Activated CD8-positive, alpha-beta T cell treated with anti-CD3 and anti-CD28 coated beads for 36 hours (primary cell): ENCODE results near the gene PLCH1. TPM values are rescaled to one million over a fixed set of nuclear protein-coding genes. Genes with fewer than 3 reads are reported as not detected.

Source experiments
- ATAC-seq: fragments of 200-7000 bp; cut with Tn5 transposase; one replicate; pipeline ENCODE4 v1.10.0; 2021; ENCODE audit warnings: mild to moderate bottlenecking, moderate library complexity
- CTCF ChIA-PET: fragments of 350-600 bp; sonication (Branson Sonifier 250); formaldehyde crosslinking; loops from one replicate; lab custom pipeline; 2021; ENCODE audit warnings: antibody characterized with exemption; lab: Charles Lee
- POLR2A ChIA-PET: fragments of 350-600 bp; sonication (Branson Sonifier 250); formaldehyde crosslinking; loops from one replicate; lab custom pipeline; 2021; ENCODE audit warnings: antibody characterized with exemption; lab: Charles Lee
- DNase-seq: peaks from one replicate; pipeline ENCODE4 v3.0.0-alpha.2; 2020
- H3K27ac Mint-ChIP-seq: one replicate; pipeline ENCODE4 v1.8.0; 2021; ENCODE audit warnings: mild to moderate bottlenecking, mixed read lengths
- H3K27me3 Mint-ChIP-seq: one replicate; pipeline ENCODE4 v1.8.0; 2021; ENCODE audit warnings: mixed read lengths
- H3K36me3 Mint-ChIP-seq: one replicate; pipeline ENCODE4 v1.8.0; 2021; ENCODE audit warnings: low read depth, mixed read lengths
- H3K4me1 Mint-ChIP-seq: one replicate; pipeline ENCODE4 v1.8.0; 2021; ENCODE audit warnings: low read depth, mixed read lengths
- H3K4me3 Mint-ChIP-seq: one replicate; pipeline ENCODE4 v1.8.0; 2021; ENCODE audit warnings: mild to moderate bottlenecking, moderate library complexity, mixed read lengths
- H3K9me3 Mint-ChIP-seq: one replicate; pipeline ENCODE4 v1.8.0; 2021; ENCODE audit warnings: mixed read lengths
- intact Hi-C: fragments of 100-400 bp; cut with micrococcal nuclease; formaldehyde crosslinking; loops from one replicate; pipeline ENCODE4 v1.10.0; 2022
- total RNA-seq, 2 experiments: library from RNA; stranded (reverse); gene quantifications; one replicate each; pipeline ENCODE4 v1.2.3, GENCODE V29; 2021
- TF ChIP-seq, protein P1 (sequence below): fragments of 200-600 bp; IDR thresholded peaks from one replicate; pipeline ENCODE4 v1.8.0; 2022; ENCODE audit warnings: antibody characterized with exemption, mild to moderate bottlenecking

Gene PLCH1
- total RNA-seq, 2 experiments from 2014 or later: 0.20 to 0.32 TPM

DNA sequence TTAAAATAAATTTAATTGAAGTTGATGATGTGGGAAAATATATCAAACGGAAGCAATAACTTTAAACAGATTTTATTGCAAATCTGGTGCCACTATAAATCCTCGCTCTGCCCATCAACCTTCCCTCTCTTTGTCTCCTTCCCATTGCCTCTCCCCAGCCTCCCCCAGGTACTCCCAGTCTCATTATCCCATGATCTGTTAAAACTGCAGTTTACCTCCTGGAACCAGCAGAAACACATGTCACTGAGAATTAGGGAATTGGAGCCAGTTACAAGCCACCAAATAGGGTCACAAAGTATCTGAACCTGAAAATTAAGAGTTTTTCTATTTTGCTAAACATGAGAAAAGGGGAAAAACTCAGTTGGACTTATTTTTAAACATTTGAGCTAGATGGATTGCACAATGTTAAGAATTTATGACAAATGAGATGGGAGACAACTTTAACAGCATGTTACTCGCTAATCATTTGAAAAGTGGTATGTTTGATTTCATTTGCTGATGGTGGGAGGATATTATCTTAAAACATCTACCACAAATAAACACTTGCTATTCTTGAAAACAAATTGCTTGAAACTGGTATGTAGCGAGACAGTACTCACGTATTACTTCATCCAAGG is 2.4 kb downstream of the PLCH1 start:
- Mint-ChIP-seq H3K27ac (no peak overlapping the region), H3K4me3 (no peak overlapping the region), H3K36me3 (no peaks in the 10 kb centered on the region), H3K9me3 (no peaks in the 10 kb centered on the region), H3K27me3 (peaks cover 48% of the 10 kb centered on the region), H3K4me1 (peaks cover 10% of the 10 kb centered on the region)
- TF ChIP-seq, protein P1, sequence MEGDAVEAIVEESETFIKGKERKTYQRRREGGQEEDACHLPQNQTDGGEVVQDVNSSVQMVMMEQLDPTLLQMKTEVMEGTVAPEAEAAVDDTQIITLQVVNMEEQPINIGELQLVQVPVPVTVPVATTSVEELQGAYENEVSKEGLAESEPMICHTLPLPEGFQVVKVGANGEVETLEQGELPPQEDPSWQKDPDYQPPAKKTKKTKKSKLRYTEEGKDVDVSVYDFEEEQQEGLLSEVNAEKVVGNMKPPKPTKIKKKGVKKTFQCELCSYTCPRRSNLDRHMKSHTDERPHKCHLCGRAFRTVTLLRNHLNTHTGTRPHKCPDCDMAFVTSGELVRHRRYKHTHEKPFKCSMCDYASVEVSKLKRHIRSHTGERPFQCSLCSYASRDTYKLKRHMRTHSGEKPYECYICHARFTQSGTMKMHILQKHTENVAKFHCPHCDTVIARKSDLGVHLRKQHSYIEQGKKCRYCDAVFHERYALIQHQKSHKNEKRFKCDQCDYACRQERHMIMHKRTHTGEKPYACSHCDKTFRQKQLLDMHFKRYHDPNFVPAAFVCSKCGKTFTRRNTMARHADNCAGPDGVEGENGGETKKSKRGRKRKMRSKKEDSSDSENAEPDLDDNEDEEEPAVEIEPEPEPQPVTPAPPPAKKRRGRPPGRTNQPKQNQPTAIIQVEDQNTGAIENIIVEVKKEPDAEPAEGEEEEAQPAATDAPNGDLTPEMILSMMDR: no peak
- CTCF ChIA-PET: interaction anchor here (1.0 to 1.2 kb wide), 2 partner anchors 10 to 13 kb away, joined by 3 to 4 read pairs; no protein-coding TSS in a partner anchor
- DNase-seq (no peak), ATAC-seq (no peak)
- POLR2A ChIA-PET: no interaction called here
- intact Hi-C loops: no loop called here

DNA sequence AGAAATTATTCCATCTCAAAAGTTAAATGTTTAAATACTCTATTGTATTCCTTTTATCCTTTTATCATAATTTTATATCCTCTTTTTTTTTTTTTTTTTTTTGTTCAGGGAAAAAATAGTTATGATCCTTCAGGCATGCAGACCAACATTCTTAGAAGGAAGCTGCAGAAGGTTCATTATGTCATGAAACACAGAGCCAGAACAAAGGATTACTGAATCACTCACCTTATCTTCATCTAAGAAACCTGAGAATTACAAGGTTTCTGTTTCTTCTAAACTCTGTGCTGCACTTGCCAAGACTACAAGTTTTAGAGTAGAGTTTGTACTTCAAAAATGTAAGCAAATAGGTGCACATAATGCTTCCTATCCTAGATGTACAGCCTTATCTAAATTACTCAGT is 3.3 kb downstream of the PLCH1 start:
- peaks cover 10% of the 10 kb centered on the region for H3K4me1 Mint-ChIP-seq
- no peaks in the 10 kb centered on the region for H3K9me3 Mint-ChIP-seq
- DNase-seq: no peak
- ChIA-PET CTCF (interaction anchor here (1.4 to 1.9 kb wide), 2 partner anchors 40 to 65 kb away, joined by 4 read pairs; partner anchors contain the start of gene C3orf33), POLR2A (no interaction called here)
- no peak for ATAC-seq
- intact Hi-C loops: no loop called here
- H3K27ac Mint-ChIP-seq: no peak overlapping the region
- no peaks in the 10 kb centered on the region for H3K36me3 Mint-ChIP-seq
- peaks cover 45% of the 10 kb centered on the region for H3K27me3 Mint-ChIP-seq
- no peak overlapping the region for H3K4me3 Mint-ChIP-seq
- TF ChIP-seq, protein P1: no peak

DNA sequence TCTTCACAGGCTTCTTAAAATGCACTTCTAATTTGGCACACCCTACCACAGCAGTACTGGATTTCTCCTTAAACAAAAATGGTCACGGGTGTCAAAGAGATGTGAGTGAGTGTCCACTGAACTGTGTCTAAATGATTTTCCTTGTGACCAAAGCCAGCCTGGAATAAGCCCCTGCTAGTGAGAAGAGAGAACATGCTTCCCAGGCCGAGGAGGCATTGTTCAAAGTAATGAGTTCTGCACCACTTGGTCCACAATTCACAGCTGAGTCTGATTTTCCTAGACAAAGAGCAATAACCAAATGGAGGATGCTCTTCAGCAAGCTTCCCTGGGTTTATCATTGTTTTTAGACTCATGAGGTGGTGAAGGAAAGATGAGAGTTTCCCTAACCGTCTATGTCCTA is 3.8 kb downstream of the PLCH1 start:
- Mint-ChIP-seq H3K4me3 (no peak overlapping the region), H3K27ac (no peak overlapping the region), H3K4me1 (peaks cover 10% of the 10 kb centered on the region), H3K9me3 (no peaks in the 10 kb centered on the region), H3K36me3 (no peaks in the 10 kb centered on the region), H3K27me3 (peaks cover 41% of the 10 kb centered on the region)
- ChIA-PET CTCF (interaction anchor here (1.4 to 1.9 kb wide), 2 partner anchors 39 to 65 kb away, joined by 4 read pairs; partner anchors contain the start of gene C3orf33), POLR2A (no interaction called here)
- intact Hi-C loops: no loop called here
- ATAC-seq: no peak
- no peak for DNase-seq
- TF ChIP-seq, protein P1: no peak

DNA sequence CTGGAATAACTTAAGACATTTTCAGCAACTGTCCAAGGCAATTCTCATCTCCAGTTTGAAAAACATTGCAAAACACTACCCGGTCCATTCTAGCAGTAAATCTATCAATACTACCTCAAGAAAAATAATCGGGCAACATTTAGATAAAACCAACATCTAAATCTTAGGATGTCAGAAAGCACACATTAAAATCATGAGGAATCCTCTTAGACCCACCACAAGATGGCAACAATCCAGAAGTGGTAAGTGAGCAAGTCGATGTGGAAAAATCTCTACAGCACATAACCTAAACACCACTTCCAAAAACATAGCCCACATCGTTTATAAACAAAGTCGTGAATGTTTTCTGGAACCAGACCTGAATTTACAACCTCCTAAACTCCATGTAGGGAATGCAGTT is 5.7 kb downstream of the PLCH1 start:
- Mint-ChIP-seq H3K27ac (no peak overlapping the region), H3K4me3 (no peak overlapping the region), H3K36me3 (no peaks in the 10 kb centered on the region), H3K27me3 (peaks cover 28% of the 10 kb centered on the region), H3K4me1 (peaks cover 5% of the 10 kb centered on the region), H3K9me3 (no peaks in the 10 kb centered on the region)
- TF ChIP-seq, protein P1: no peak
- ATAC-seq (no peak), DNase-seq (no peak)
- ChIA-PET CTCF (no interaction called here), POLR2A (no interaction called here)
- intact Hi-C loops: no loop called here

DNA sequence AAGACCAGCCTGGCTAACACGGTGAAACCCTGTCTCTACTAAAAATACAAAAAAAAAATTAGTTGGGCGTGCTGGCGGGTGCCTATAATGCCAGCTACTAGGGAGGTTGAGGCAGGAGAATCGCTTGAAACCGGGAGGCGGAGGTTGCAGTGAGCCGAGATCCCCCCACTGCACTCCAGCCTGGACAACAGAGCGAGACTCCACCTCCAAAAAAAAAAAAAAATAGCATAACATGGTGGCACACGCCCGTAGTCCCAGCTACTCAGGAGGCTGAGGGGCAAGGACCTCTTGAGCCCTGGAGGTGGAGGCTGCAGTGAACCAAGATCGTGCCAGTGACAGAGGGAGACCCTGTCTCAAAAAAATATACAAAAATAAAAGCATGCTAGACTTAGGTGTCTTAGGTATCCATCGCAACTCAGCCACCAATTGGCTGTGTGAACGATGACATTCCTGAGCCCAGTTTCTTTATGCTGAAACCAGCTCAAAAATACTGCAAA is 6.2 kb downstream of the PLCH1 start:
- peaks cover 25% of the 10 kb centered on the region for H3K27me3 Mint-ChIP-seq
- no peaks in the 10 kb centered on the region for H3K9me3 Mint-ChIP-seq
- H3K4me1 Mint-ChIP-seq: peaks cover 2% of the 10 kb centered on the region
- ATAC-seq (no peak), DNase-seq (no peak)
- no peaks in the 10 kb centered on the region for H3K36me3 Mint-ChIP-seq
- TF ChIP-seq, protein P1: no peak
- H3K27ac Mint-ChIP-seq: no peak overlapping the region
- ChIA-PET CTCF (no interaction called here), POLR2A (no interaction called here)
- H3K4me3 Mint-ChIP-seq: no peak overlapping the region
- intact Hi-C loops: no loop called here
